ENCODE measurements around the gene NUP160.

DNA sequence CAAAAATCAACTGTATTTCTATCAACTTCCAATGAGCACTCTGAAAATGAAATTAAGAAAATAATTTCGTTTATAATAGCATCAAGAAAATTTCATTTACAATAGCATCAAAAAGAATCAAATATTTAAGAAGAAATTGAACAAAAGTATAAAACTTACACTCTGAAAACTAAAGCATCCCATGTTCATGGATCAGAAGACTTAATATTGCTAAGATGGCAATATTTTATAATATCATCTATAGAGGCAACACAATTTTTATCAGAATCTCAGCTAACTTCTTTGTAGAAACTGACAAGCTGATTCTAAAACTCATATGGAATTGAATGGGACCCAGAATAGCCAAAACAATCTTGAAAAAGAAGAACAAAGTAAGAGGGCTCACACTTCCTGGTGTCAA lies 19.9 kb downstream of the NUP160 start:
- TF ChIP-seq POLR2A (IDR thresholded peaks at IDR 0.05): no peak
- TF ChIP-seq, protein P1, sequence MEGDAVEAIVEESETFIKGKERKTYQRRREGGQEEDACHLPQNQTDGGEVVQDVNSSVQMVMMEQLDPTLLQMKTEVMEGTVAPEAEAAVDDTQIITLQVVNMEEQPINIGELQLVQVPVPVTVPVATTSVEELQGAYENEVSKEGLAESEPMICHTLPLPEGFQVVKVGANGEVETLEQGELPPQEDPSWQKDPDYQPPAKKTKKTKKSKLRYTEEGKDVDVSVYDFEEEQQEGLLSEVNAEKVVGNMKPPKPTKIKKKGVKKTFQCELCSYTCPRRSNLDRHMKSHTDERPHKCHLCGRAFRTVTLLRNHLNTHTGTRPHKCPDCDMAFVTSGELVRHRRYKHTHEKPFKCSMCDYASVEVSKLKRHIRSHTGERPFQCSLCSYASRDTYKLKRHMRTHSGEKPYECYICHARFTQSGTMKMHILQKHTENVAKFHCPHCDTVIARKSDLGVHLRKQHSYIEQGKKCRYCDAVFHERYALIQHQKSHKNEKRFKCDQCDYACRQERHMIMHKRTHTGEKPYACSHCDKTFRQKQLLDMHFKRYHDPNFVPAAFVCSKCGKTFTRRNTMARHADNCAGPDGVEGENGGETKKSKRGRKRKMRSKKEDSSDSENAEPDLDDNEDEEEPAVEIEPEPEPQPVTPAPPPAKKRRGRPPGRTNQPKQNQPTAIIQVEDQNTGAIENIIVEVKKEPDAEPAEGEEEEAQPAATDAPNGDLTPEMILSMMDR (IDR thresholded peaks at IDR 0.05): no peak
